Upper lobe of left lung (tissue), 4 donors: ENCODE results near the gene THOC6.

Experiments used
- CTCF ChIP-seq, 6 experiments: fragments of 450-650 bp in 4 of 6; fragments of 200-600 bp in 2 of 6; sonication (generic) in 2 of 6; IDR thresholded peaks; one replicate each; pipeline ENCODE4 v1.5.1; 2016 to 2019; ENCODE audit warnings: antibody characterized with exemption in 6 of 6
- POLR2A ChIP-seq, 4 donors: fragments of 450-650 bp; IDR thresholded peaks; one replicate each; pipeline ENCODE4 v1.5.1; 2016 to 2017; ENCODE audit warnings: antibody characterized with exemption in 4 of 4, mild to moderate bottlenecking in 2 of 4
- POLR2AphosphoS5 ChIP-seq, 2 donors: sonication (generic); formaldehyde crosslinking; IDR thresholded peaks; one replicate each; pipeline ENCODE4 v1.5.1; 2017; ENCODE audit warnings: antibody characterized with exemption in 2 of 2

- TF ChIP-seq CTCF (IDR thresholded peaks at IDR 0.05) (no peak), POLR2AphosphoS5 (IDR thresholded peaks at IDR 0.05) (no peak), POLR2A (IDR thresholded peaks at IDR 0.05) (no peak)
Measured at GRCh38 chr16:2987286-2987685, 36.5 kb upstream of the THOC6 start.
